GM12865 (cell line): ENCODE results near the gene EPHA1.

ENCODE experiments used
- DNase-seq: peaks from one replicate; pipeline ENCODE4 v3.0.0; 2010; ENCODE audit warnings: low read depth
- H3K4me3 ChIP-seq: 2 replicates; pipeline ENCODE4 v1.5.1; 2011; ENCODE audit warnings: mild to moderate bottlenecking, low read depth, low read length, control low read depth
- TF ChIP-seq, protein P1 (sequence below): IDR thresholded peaks from 2 replicates; pipeline ENCODE4 v1.5.1; 2011; ENCODE audit warnings: low read length, control low read depth, low read depth, inconsistent platforms; ENCODE audit not compliant: insufficient read depth; ENCODE audit errors: missing control alignments

Gene EPHA1

DNA sequence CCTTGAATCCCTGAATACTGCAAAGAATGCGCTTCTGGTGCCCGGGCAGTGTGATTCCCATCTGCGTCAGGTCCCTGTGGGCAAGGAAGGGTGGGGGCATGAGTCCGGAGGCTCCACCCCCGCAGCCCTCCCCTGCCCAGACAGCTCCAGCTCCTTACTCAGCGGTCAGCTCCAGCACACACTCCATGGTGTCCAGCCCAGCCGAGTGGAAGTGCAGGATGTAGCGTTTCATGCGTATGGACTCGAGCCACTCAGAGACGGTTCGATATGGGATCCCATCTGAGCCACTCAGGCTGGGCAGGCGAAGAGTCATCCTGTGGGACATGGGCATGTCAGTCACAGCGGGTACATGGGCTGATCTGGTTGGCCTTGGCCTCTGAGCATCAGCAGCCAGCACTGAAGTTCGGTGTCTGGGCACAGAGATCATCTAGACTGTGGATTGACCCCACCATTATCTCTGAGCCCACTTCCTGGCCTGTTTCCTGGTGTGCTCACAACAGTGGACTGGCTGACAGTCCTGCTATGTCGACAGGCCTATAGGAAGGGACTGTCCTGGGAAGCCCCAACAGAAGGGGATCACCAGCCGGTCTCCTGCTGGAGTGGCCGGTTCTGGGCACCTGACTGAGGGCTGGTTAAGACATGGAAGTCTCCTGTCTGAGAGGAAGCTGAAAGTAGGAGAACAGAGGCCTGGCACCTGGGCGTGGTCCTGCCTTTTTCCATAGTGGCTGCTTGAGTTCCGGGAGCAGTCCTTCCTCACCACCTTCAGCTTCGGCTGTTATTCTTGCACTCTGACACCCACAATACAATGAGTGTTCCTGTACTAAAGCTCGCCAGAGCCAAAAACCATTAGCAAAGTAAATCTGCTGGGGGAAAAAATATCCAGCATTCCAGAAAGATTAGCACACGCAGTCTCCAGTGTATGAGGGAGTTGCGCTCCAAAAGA is 16.9 kb downstream of the EPHA1 start:
- no peak overlapping the region for H3K4me3 ChIP-seq
- TF ChIP-seq, protein P1, sequence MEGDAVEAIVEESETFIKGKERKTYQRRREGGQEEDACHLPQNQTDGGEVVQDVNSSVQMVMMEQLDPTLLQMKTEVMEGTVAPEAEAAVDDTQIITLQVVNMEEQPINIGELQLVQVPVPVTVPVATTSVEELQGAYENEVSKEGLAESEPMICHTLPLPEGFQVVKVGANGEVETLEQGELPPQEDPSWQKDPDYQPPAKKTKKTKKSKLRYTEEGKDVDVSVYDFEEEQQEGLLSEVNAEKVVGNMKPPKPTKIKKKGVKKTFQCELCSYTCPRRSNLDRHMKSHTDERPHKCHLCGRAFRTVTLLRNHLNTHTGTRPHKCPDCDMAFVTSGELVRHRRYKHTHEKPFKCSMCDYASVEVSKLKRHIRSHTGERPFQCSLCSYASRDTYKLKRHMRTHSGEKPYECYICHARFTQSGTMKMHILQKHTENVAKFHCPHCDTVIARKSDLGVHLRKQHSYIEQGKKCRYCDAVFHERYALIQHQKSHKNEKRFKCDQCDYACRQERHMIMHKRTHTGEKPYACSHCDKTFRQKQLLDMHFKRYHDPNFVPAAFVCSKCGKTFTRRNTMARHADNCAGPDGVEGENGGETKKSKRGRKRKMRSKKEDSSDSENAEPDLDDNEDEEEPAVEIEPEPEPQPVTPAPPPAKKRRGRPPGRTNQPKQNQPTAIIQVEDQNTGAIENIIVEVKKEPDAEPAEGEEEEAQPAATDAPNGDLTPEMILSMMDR = no peak
- no peak for DNase-seq

DNA sequence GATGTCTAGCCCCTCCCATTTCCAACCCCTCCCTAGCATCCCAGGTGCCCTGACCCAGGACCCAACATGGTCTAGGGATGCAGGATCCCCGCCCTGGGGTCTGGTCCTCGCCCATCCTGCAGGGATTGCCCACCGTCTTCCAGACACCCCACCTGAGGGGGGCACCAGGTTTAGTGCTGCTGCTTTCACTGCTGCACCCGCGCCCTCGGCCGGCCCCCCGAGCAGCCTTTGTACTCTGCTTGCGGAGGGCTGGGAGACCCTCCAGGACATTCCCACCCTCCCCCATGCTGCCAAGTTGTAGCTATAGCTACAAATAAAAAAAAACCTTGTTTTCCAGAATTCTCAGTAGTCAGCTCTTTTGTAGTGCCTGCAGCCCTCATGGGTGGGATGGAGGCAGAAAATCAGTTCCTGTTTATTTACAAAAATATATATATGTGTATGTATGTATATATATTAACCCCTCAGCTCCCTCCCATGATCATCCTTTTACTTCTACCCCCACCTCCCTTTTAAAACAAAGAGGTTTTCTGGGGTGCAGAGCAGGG is 17.8 kb downstream of the EPHA1 start:
- DNase-seq = no peak
- no peak overlapping the region for H3K4me3 ChIP-seq
- TF ChIP-seq, protein P1 = no peak

DNA sequence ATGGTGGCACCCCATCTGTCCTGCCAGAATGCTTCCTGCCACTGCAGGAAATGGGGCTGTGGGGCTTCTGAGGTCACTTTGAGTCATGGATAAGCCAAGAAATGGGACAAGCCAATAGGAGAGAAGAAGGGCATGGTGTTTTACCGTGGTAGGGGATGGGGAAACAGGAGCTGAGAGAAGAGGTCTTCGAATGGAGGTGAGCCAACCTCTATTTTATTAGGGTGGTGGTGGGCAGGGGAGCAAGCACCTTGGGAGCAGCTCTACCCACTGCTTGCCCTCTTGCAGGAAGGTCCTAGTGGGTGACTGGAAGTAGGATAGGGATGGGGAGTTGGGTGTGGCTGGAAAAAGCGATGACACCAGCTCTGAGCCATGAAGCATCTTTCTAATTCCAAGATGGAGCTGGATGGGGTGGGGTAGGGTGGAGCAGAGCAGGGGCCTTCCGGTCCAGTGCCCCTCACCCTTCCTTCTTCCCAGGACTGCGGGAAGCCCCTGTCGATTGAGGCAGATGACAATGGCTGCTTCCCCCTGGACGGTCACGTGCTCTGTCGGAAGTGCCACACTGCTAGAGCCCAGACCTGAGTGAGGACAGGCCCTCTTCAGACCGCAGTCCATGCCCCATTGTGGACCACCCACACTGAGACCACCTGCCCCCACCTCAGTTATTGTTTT is 18.4 kb downstream of the EPHA1 start:
- H3K4me3 ChIP-seq = no peak overlapping the region
- TF ChIP-seq, protein P1 = no peak
- no peak for DNase-seq

DNA sequence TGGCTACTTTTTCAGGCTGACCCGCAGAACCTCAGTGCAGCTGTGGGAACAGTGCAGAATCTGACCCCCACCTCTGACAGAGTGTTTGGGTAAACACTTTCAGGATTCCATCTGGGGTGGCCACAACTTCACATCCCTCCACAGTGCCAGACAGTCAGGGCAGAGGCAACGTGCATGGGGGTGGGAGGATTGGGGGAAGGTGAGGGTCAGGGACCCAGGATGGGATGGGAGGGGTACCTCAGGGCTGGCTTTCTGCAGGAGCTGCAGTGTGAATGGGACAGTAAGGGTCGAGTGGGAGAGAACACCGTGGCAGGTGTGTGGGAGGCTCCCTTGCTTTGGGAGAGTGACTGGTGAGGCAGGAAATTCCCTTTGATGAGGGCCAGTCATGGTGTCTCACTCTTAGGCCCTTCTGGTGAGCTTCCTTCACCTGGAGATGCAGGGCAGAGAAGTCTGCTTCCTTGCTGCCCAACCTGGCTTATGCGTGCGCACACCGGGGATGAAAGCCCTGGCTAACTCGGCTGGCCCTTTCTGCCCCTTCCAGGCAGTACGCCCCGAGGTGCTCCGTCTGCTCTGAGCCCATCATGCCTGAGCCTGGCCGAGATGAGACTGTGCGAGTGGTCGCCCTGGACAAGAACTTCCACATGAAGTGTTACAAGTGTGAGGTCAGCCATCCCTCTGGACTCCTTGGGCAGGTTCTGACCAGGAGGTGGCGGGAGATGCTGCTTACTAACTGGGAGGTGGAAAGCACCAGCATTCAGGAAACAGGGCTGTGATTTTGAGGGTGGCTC is 19.1 kb downstream of the EPHA1 start:
- DNase-seq = no peak
- TF ChIP-seq, protein P1 = no peak
- H3K4me3 ChIP-seq = no peak overlapping the region

DNA sequence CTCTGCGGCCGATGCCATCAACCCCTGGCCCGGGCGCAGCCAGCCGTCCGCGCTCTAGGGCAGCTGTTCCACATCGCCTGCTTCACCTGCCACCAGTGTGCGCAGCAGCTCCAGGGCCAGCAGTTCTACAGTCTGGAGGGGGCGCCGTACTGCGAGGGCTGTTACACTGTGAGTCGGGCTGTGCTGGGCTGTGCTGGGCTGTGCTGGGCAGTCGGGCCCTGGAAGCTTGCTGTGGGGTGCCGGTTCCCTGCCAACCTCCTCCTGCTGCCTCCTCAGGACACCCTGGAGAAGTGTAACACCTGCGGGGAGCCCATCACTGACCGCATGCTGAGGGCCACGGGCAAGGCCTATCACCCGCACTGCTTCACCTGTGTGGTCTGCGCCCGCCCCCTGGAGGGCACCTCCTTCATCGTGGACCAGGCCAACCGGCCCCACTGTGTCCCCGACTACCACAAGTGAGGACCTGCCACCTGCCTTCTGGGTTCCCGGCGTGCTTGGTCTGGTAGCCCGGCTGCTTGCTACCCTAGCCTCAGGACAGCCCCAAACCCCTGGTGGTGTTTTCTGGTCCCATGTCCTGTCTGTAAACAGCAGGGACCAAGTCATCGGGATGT is 20.1 kb downstream of the EPHA1 start:
- TF ChIP-seq, protein P1 = no peak
- no peak for DNase-seq
- H3K4me3 ChIP-seq = no peak overlapping the region

DNA sequence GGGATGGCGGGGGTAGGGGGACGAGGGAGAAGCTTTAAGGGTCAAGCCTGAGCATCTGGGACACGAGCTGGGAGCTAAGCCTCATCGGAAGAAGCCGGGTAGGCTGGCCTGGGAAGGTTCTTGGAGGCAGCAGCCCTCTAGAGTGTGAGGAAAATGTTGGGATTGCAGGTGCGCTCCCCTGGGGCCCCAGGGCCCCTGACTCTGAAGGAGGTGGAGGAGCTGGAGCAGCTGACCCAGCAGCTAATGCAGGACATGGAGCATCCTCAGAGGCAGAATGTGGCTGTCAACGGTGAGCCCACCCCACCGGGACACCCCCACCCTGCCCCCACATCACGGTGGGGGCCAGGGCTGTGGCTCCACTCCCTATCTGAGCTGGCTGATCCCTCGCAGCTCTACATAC is 20.6 kb downstream of the EPHA1 start:
- no peak overlapping the region for H3K4me3 ChIP-seq
- TF ChIP-seq, protein P1 = no peak
- DNase-seq = no peak
